ENCODE results near the gene LINGO3. TPM values are rescaled to one million over a fixed set of nuclear protein-coding genes. Genes with fewer than 3 reads are reported as not detected.

Gene LINGO3
- total and polyA plus RNA-seq, 2 experiments from 2014 or later: 0.23 to 2.1 TPM

DNA sequence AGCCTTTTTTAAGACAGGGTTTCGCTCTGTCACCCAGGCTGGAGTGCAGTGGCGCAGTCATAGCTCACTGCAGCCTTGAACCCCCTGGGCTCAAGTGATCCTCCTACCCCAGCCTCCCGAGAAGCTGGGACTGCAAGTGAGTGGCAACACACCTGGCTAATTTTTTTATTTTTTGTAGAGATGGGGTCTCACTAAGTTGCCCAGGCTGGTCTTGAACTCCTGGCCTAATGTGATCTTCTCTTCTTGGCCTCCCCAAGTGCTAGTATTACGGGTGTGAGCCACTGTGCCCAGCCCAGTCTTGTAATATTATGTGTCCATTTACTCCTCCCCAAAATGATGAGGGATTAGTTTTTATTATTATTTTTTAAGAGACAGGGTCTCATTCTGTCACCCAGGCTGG lies 3.1 kb upstream of the LINGO3 start:
- H3K4me3 ChIP-seq: no peak overlapping the region
- TF ChIP-seq, protein P1, sequence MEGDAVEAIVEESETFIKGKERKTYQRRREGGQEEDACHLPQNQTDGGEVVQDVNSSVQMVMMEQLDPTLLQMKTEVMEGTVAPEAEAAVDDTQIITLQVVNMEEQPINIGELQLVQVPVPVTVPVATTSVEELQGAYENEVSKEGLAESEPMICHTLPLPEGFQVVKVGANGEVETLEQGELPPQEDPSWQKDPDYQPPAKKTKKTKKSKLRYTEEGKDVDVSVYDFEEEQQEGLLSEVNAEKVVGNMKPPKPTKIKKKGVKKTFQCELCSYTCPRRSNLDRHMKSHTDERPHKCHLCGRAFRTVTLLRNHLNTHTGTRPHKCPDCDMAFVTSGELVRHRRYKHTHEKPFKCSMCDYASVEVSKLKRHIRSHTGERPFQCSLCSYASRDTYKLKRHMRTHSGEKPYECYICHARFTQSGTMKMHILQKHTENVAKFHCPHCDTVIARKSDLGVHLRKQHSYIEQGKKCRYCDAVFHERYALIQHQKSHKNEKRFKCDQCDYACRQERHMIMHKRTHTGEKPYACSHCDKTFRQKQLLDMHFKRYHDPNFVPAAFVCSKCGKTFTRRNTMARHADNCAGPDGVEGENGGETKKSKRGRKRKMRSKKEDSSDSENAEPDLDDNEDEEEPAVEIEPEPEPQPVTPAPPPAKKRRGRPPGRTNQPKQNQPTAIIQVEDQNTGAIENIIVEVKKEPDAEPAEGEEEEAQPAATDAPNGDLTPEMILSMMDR (IDR thresholded peaks at IDR 0.05; ENCODE audit: low read depth, low read length): no peak
- no peaks in the 10 kb centered on the region for H3K36me3 ChIP-seq
- DNase-seq (ENCODE audit: low read depth in 1 of 2, low spot score in 1 of 2): no peak
- no peaks in the 10 kb centered on the region for H3K9me3 ChIP-seq (ENCODE audit: low read depth)
- H3K4me1 ChIP-seq (ENCODE audit: low read depth): no peaks in the 10 kb centered on the region
- H3K27ac ChIP-seq: no peak overlapping the region
- H3K27me3 ChIP-seq: peaks cover 47% of the 10 kb centered on the region

DNA sequence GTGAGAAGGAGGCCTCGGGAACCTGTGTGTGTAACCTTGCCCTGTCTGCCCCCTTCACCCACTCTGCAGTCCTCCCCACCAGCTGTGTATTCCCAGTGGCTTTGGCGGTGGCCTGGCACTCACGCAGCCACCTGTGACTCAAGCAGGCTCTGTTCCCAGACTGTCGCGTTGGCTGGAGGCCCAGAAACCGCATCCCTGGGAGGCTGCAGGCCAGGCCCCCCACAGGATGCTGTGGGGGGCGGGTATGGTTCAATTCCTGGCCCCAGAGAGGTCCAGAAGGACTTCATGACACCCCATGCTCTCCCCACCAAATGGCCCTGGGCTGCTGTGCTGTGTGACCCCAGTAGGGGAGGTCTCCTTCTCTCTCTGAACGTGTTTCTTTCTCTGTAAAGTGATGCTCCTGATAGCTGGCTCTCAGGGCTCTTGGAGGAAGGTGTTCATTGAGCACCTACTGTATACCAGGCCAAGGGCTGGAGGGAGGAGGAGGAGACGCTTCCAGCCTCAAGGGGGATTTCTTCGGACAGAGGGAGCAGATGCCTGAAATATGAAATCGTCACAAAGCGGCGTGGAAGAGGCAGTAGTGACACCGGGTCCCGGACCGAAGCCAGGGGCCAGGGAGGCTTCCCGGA lies 1.9 kb upstream of the LINGO3 start:
- Histone ChIP-seq H3K27me3 (peaks cover 47% of the 10 kb centered on the region), H3K4me1 (ENCODE audit: low read depth) (no peaks in the 10 kb centered on the region), H3K27ac (no peak overlapping the region), H3K4me3 (no peak overlapping the region), H3K9me3 (ENCODE audit: low read depth) (no peaks in the 10 kb centered on the region), H3K36me3 (no peaks in the 10 kb centered on the region)
- TF ChIP-seq, protein P1 (IDR thresholded peaks at IDR 0.05; ENCODE audit: low read depth, low read length): no peak
- peak in 1 of 2 donors; percentile 18 for DNase-seq (ENCODE audit: low read depth in 1 of 2, low spot score in 1 of 2)

DNA sequence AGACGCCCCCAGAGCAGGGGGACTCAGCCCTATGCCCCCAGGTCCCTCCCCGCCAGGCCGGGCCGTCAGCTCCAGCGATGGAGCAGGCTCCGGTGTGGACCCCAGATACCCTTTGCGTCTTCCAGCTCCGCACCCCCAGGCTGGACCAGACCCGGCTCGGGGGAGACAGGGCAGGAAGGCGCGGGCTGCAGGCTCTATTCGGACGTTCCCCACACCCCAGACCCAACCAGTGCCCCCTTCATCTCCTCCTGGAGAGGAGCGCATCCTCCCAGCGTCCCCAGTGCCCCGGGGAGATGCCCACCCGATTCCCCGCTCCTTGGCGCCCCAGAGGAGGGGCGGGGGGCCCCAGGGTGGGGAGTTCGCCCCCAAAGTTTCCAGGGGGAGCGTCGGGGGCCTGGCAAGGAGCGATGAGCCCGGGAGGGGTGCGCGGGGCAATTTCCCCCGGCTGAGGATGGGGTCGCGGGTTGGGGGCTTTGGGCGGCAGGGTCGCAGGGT lies 389 bp downstream of the LINGO3 start:
- DNase-seq (ENCODE audit: low read depth in 1 of 2, low spot score in 1 of 2): no peak
- peaks cover 37% of the 10 kb centered on the region for H3K27me3 ChIP-seq
- no peaks in the 10 kb centered on the region for H3K36me3 ChIP-seq
- TF ChIP-seq, protein P1 (IDR thresholded peaks at IDR 0.05; ENCODE audit: low read depth, low read length): no peak
- H3K4me3 ChIP-seq: peak overlapping the region; percentile 17
- no peak overlapping the region for H3K27ac ChIP-seq
- no peaks in the 10 kb centered on the region for H3K4me1 ChIP-seq (ENCODE audit: low read depth)
- H3K9me3 ChIP-seq (ENCODE audit: low read depth): no peaks in the 10 kb centered on the region

DNA sequence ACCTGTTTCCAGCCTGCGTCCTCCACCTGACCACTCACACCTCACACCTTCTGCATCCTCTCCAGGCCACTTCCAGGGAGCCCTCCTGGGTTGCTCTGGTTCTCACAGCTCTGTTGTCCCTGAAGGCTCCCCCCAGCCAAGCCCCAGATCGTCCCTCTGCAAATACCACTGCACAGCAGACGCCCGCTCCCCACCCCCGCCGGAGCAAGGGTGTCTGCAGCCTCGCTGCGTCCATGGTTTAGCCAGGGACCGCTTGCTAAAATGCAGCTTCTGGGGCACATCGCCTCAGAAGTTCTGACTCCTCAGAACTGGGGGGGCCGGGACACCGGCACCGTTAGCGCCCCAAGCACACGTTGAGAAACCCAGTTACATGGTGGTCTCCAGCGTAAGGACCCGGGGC lies 983 bp downstream of the LINGO3 start:
- DNase-seq (ENCODE audit: low read depth in 1 of 2, low spot score in 1 of 2): no peak
- Histone ChIP-seq H3K36me3 (no peaks in the 10 kb centered on the region), H3K4me3 (no peak overlapping the region)

DNA sequence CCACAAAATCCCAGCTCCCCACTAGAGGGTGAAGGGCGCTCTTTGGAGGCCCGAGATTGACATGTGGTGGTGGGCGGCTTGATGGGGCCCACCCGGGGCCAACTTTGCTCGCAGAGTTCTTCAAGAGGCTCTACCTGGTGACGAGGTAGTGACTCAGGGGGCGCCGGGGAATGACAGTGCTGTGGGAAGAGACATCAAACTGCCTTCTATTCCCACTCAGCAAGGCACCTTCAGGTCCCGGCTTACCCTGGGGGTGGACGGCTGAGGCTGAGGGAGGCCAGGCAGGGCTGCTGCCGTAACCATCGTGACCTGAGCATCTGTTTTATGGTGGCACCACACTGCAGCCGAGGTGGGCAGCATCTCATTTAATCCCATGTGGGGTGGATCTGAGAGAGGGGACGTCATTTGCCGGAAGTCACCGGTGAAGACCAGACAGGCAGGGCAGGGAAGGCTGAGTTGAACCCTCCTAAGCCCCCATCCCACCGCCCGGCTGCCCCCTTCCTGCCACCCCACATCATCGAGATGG lies 1.6 kb downstream of the LINGO3 start:
- Histone ChIP-seq H3K27ac (no peak overlapping the region), H3K36me3 (no peaks in the 10 kb centered on the region), H3K4me3 (no peak overlapping the region), H3K27me3 (peaks cover 34% of the 10 kb centered on the region), H3K4me1 (ENCODE audit: low read depth) (no peaks in the 10 kb centered on the region), H3K9me3 (ENCODE audit: low read depth) (no peaks in the 10 kb centered on the region)
- no peak for DNase-seq (ENCODE audit: low read depth in 1 of 2, low spot score in 1 of 2)
- TF ChIP-seq, protein P1 (IDR thresholded peaks at IDR 0.05; ENCODE audit: low read depth, low read length): no peak

More for the DNA sequence above, 983 bp downstream of the LINGO3 start:
- Histone ChIP-seq H3K9me3 (ENCODE audit: low read depth) (no peaks in the 10 kb centered on the region), H3K27ac (no peak overlapping the region), H3K4me1 (ENCODE audit: low read depth) (no peaks in the 10 kb centered on the region), H3K27me3 (peaks cover 34% of the 10 kb centered on the region)
- TF ChIP-seq, protein P1 (IDR thresholded peaks at IDR 0.05; ENCODE audit: low read depth, low read length): no peak
